Stimulated activated naive B cell treated with anti-CD40 and anti-IgM and Interleukin-4, amounts not matched to agents 10 μg/mL and 1 μg/mL and 100 μg/mL, for 72 hours (primary cell): ENCODE data around the gene PEX5L.

Experiments
- ATAC-seq, 2 donors: fragments of 150-1000 bp; cut with Tn5 transposase; replicated peaks; 2 replicates each; pipeline ENCODE4 v1.10.0; 2021; ENCODE audit warnings: moderate library complexity in 1 of 2
- DNase-seq: peaks from one replicate; pipeline ENCODE4 v3.0.0; 2021
- H3K27ac Mint-ChIP-seq: one replicate; pipeline ENCODE4 v1.8.0; 2022; ENCODE audit warnings: mild to moderate bottlenecking, mixed read lengths
- H3K27me3 Mint-ChIP-seq, 2 donors: one replicate each; pipeline ENCODE4 v1.8.0; 2022; ENCODE audit warnings: mixed read lengths in 2 of 2
- H3K36me3 Mint-ChIP-seq, 2 donors: one replicate each; pipeline ENCODE4 v1.8.0; 2022; ENCODE audit warnings: mixed read lengths in 2 of 2, mild to moderate bottlenecking in 1 of 2
- H3K4me1 Mint-ChIP-seq, 2 donors: one replicate each; pipeline ENCODE4 v1.8.0; 2022; ENCODE audit warnings: mixed read lengths in 2 of 2, mild to moderate bottlenecking in 1 of 2
- H3K4me3 Mint-ChIP-seq, 2 donors: one replicate each; pipeline ENCODE4 v1.8.0; 2022; ENCODE audit warnings: mild to moderate bottlenecking in 2 of 2, mixed read lengths in 2 of 2, moderate library complexity in 1 of 2
- H3K9me3 Mint-ChIP-seq, 2 donors: one replicate each; pipeline ENCODE4 v1.8.0; 2022; ENCODE audit warnings: mixed read lengths in 2 of 2, mild to moderate bottlenecking in 1 of 2

The PEX5L gene

DNA sequence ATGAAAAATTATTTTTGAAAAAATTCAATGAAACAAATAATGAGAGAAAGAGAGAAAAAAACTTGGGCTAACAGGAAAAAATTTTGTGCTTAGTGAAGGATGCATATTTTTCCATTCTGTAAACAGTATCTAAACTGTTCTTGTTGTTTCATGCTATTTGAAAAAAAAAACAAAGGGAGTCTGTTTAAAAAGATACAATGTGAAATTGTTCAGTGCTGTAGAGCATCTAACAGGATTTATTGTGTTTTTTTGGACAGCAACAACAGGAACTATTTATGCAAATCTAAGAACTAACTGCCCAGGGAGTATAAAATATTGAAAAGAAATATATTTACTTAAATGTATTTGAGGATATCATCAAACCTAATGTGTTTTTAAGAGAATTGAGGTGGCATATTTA, 55.1 kb downstream of the PEX5L start:
- Mint-ChIP-seq H3K4me3 (no peak overlapping the region), H3K36me3 (no peaks in the 10 kb centered on the region), H3K4me1 (no peaks in the 10 kb centered on the region), H3K27me3 (peaks cover 18 to 22% of the 10 kb centered on the region in 2 donors), H3K27ac (no peak overlapping the region), H3K9me3 (no peaks in the 10 kb centered on the region)
- DNase-seq (no peak), ATAC-seq (no peak)

- Mint-ChIP-seq H3K4me3 (no peak overlapping the region), H3K27me3 (peaks cover 28 to 29% of the 10 kb centered on the region in 2 donors), H3K36me3 (no peaks in the 10 kb centered on the region), H3K9me3 (no peaks in the 10 kb centered on the region), H3K27ac (no peak overlapping the region), H3K4me1 (no peaks in the 10 kb centered on the region)
- DNase-seq (no peak), ATAC-seq (no peak)
Measured at GRCh38 chr3:179977356-179977755, 59.4 kb downstream of the PEX5L start.

DNA sequence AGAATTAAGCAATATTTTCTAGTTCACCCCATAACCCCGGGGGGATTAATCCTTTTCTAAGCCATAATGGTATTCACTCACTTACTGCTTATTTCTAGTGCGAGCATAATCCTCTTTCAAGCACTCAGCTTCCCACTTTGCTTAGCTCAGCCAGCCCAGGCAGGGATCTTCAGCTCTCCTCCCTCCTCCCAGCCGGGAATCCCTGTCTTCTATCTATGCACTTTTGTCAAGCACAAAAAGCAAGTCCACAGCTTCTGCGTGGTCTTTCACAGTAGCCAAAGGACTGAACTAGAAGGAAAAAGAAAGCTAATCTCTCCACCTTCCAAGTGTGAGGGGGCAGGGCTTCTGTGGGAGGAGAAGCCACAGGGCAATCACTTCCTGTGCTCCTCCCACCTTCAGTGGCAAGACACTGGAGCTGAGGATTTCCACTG, 62.8 kb downstream of the PEX5L start:
- peaks cover 18 to 24% of the 10 kb centered on the region in 2 donors for H3K27me3 Mint-ChIP-seq
- DNase-seq, result no peak
- no peak overlapping the region for H3K4me3 Mint-ChIP-seq

DNA sequence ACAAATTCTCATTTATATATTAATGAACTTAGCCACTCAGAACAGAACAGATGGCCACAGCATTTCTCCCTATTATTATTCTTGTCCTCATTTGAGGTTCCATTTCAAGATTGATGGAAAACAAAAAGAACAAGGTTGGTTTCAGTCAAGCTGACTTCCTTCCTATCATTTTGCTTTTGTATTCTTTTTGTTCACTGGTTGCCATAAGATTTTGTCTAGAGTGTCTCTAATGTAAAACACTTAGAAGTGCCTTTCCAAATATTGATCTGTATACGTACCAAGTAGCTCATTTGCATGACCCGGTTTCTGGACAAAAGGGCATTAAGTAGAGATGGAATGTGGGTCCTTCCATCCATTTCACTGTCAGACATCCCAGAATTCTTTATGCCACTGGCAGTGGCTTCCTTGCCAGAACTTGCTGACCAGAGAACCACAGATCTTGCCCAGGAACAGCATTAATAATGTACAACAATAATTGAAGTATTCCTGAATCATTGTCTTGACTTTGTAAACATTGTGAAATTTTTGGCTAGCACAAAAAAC, 63.8 kb downstream of the PEX5L start:
- H3K9me3 Mint-ChIP-seq, result no peaks in the 10 kb centered on the region
- ATAC-seq, result no peak
- no peak overlapping the region for H3K4me3 Mint-ChIP-seq
- peaks cover 18 to 24% of the 10 kb centered on the region in 2 donors for H3K27me3 Mint-ChIP-seq
- no peak overlapping the region for H3K27ac Mint-ChIP-seq
- H3K4me1 Mint-ChIP-seq, result no peaks in the 10 kb centered on the region
- no peaks in the 10 kb centered on the region for H3K36me3 Mint-ChIP-seq
- DNase-seq, result no peak

More for the DNA sequence above, 62.8 kb downstream of the PEX5L start:
- Mint-ChIP-seq H3K9me3 (no peaks in the 10 kb centered on the region), H3K4me1 (no peaks in the 10 kb centered on the region), H3K36me3 (no peaks in the 10 kb centered on the region), H3K27ac (no peak overlapping the region)
- no peak for ATAC-seq

- H3K27me3 Mint-ChIP-seq, result peaks cover 21 to 24% of the 10 kb centered on the region in 2 donors
- DNase-seq (no peak), ATAC-seq (no peak)
- H3K4me1 Mint-ChIP-seq, result no peaks in the 10 kb centered on the region
- no peaks in the 10 kb centered on the region for H3K36me3 Mint-ChIP-seq
- no peak overlapping the region for H3K27ac Mint-ChIP-seq
- no peak overlapping the region for H3K4me3 Mint-ChIP-seq
- no peaks in the 10 kb centered on the region for H3K9me3 Mint-ChIP-seq
Measured at GRCh38 chr3:179971280-179971679, 65.5 kb downstream of the PEX5L start.

- Mint-ChIP-seq H3K4me1 (no peaks in the 10 kb centered on the region), H3K27me3 (peaks cover 16 to 20% of the 10 kb centered on the region in 2 donors), H3K9me3 (no peaks in the 10 kb centered on the region), H3K4me3 (no peak overlapping the region), H3K36me3 (no peaks in the 10 kb centered on the region), H3K27ac (no peak overlapping the region)
- no peak for DNase-seq
- ATAC-seq, result no peak
Measured at GRCh38 chr3:179970746-179971145, 66.0 kb downstream of the PEX5L start.

GRCh38 chr3:179969525-179969924, 67.2 kb downstream of the PEX5L start:
- Mint-ChIP-seq H3K4me3 (no peak overlapping the region), H3K36me3 (no peaks in the 10 kb centered on the region), H3K27me3 (peaks cover 16 to 22% of the 10 kb centered on the region in 2 donors), H3K4me1 (no peaks in the 10 kb centered on the region), H3K9me3 (no peaks in the 10 kb centered on the region), H3K27ac (no peak overlapping the region)
- no peak for DNase-seq
- no peak for ATAC-seq

DNA sequence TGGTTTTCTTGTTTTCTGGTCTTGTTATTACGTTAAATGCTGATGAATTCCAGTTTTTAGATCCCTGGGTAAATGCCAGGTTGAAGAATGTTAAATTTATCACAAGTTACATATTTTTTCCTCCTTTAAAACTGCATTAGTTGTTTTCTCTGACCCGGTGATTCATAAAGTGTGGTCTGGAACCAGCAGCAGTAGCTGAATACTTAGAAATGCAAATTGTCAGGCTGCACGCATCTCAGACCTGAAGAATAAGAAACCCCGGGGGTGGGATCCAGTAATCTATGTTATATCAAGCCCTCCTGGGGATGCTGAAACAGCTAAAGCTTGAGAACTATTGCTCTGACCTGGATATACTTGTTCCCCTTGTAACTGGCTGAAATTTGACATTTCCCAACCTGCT, 69.1 kb downstream of the PEX5L start:
- no peaks in the 10 kb centered on the region for H3K9me3 Mint-ChIP-seq
- H3K27me3 Mint-ChIP-seq, result peaks cover 22 to 27% of the 10 kb centered on the region in 2 donors
- H3K4me3 Mint-ChIP-seq, result no peak overlapping the region
- DNase-seq (no peak), ATAC-seq (no peak)
- H3K4me1 Mint-ChIP-seq, result no peaks in the 10 kb centered on the region
- no peak overlapping the region for H3K27ac Mint-ChIP-seq
- no peaks in the 10 kb centered on the region for H3K36me3 Mint-ChIP-seq

GRCh38 chr3:179964890-179965289, 71.8 kb downstream of the PEX5L start:
- peaks cover 0 to 4% of the 10 kb centered on the region in 2 donors for H3K9me3 Mint-ChIP-seq
- ATAC-seq (no peak), DNase-seq (no peak)
- H3K4me3 Mint-ChIP-seq, result no peak overlapping the region
- H3K36me3 Mint-ChIP-seq, result no peaks in the 10 kb centered on the region
- H3K27me3 Mint-ChIP-seq, result peaks cover 22 to 29% of the 10 kb centered on the region in 2 donors
- H3K27ac Mint-ChIP-seq, result no peak overlapping the region
- peaks cover 6 to 13% of the 10 kb centered on the region in 2 donors for H3K4me1 Mint-ChIP-seq

- Mint-ChIP-seq H3K27ac (no peak overlapping the region), H3K4me3 (no peak overlapping the region)
- no peak for ATAC-seq
Measured at GRCh38 chr3:179962629-179963387, 73.9 kb downstream of the PEX5L start.

GRCh38 chr3:179961703-179962078, 75.0 kb downstream of the PEX5L start:
- DNase-seq (no peak), ATAC-seq (peak; percentile 42 to 51)
- Mint-ChIP-seq H3K4me3 (no peak overlapping the region), H3K36me3 (no peaks in the 10 kb centered on the region), H3K9me3 (peaks cover 0 to 4% of the 10 kb centered on the region in 2 donors), H3K4me1 (peaks cover 10 to 21% of the 10 kb centered on the region in 2 donors), H3K27ac (no peak overlapping the region), H3K27me3 (peaks cover 30 to 42% of the 10 kb centered on the region in 2 donors)

More at GRCh38 chr3:179962629-179963387, 73.9 kb downstream of the PEX5L start:
- DNase-seq, result no peak
- no peaks in the 10 kb centered on the region for H3K36me3 Mint-ChIP-seq
- peaks cover 6 to 13% of the 10 kb centered on the region in 2 donors for H3K4me1 Mint-ChIP-seq
- H3K27me3 Mint-ChIP-seq, result peaks cover 27 to 42% of the 10 kb centered on the region in 2 donors
- peaks cover 0 to 4% of the 10 kb centered on the region in 2 donors for H3K9me3 Mint-ChIP-seq

DNA sequence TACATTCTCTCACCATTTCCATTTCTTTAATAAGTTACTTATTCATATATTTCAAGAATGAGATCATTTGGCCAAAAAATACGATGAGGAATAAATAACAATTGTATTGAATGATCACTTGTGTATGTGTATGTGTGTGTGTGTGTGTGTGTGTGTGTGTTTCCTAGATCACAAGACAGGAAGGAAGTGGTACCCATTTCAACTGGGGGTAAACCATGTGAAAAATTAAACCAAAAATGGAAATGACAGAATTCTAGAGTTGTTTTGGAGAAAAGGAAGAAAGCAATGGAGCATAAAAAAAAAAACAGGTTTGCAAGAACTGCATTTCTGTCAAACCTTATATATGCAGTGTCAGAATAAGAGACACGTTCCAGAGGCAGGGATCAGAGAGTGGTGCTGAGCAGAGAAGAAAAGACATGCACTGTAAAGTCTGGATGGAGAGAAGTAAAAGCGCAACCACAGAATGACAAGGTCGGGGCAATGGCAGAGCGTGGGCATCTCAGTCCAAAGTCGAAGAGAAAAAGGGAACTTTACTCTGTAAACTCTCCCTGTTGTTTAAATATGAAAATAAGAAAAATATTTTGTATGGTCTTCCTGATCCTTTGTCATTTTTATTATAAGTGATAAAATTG, 75.5 kb downstream of the PEX5L start:
- H3K27ac Mint-ChIP-seq, result no peak overlapping the region
- H3K9me3 Mint-ChIP-seq, result peaks cover 0 to 4% of the 10 kb centered on the region in 2 donors

DNA sequence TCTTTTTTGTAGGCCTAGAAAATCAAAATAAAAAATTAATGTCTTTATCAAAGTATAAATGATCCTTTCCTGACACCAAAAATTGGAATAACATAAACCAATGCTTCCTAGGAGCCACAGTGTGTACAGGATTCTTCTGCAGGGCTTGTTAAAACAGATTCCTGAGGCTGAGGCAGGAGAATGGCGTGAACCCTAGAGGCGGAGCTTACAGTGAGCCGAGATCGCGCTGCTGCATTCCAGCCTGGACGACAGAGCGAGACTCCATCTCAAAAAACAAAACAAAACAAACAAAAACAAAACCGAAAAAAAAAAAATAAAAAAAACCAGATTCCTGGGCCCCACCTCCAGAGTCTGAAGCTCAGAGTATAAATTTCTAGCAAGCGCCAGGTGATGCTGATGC, 78.0 kb downstream of the PEX5L start:
- H3K27me3 Mint-ChIP-seq, result peaks cover 18 to 29% of the 10 kb centered on the region in 2 donors
- H3K4me1 Mint-ChIP-seq, result peaks cover 11 to 23% of the 10 kb centered on the region in 2 donors
- H3K27ac Mint-ChIP-seq, result no peak overlapping the region
- no peak overlapping the region for H3K4me3 Mint-ChIP-seq
- DNase-seq (no peak), ATAC-seq (no peak)
- peaks cover 0 to 4% of the 10 kb centered on the region in 2 donors for H3K9me3 Mint-ChIP-seq
- H3K36me3 Mint-ChIP-seq, result no peaks in the 10 kb centered on the region

More for the DNA sequence above, 75.5 kb downstream of the PEX5L start:
- Mint-ChIP-seq H3K36me3 (no peaks in the 10 kb centered on the region), H3K27me3 (peaks cover 27 to 39% of the 10 kb centered on the region in 2 donors), H3K4me1 (peaks cover 11 to 23% of the 10 kb centered on the region in 2 donors), H3K4me3 (peak overlapping the region; percentile 15 to 30)
- peak in 1 of 2 donors; percentile 46 for ATAC-seq
- no peak for DNase-seq

GRCh38 chr3:179958143-179958542, 78.6 kb downstream of the PEX5L start:
- DNase-seq, result no peak
- H3K27me3 Mint-ChIP-seq, result peaks cover 18 to 29% of the 10 kb centered on the region in 2 donors
- ATAC-seq, result no peak
- no peaks in the 10 kb centered on the region for H3K36me3 Mint-ChIP-seq
- peaks cover 0 to 6% of the 10 kb centered on the region in 2 donors for H3K9me3 Mint-ChIP-seq
- no peak overlapping the region for H3K27ac Mint-ChIP-seq
- peaks cover 11 to 23% of the 10 kb centered on the region in 2 donors for H3K4me1 Mint-ChIP-seq
- no peak overlapping the region for H3K4me3 Mint-ChIP-seq
